ENCODE measurements around the gene ATP8A2.
"Not testable (repeated sequence)": the region's sequence is repeated elsewhere in the genome, so short reads cannot be mapped to it uniquely, and the experiment has no call there.

ATP8A2 gene

DNA sequence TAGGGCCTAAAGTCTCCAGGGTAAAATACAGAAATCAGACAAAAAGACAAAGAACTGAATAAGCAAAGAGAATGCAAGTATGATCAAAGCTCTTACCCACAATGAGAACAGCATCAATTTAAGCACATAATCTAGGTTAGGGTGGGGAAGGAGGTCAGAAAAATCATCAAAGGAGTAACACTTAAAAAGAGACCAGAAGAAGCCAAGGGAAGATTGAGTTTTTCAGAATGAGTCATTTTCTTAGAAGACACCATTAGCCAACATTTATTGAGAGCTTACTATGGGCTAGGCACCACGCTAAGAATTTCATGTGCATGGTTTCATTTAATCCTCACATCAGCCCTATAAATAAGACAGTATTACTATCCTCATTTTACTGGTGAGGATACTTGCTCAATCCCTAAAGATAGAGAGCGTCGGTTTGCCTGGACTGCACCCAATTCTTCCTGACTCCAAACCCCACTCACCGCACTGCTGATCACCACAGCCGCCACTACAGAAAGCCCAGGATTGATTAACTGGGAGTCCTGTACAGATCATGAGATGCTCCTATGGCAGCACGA, 681.7 kb downstream of the ATP8A2 start:
- DNase-seq, result no peak

DNA sequence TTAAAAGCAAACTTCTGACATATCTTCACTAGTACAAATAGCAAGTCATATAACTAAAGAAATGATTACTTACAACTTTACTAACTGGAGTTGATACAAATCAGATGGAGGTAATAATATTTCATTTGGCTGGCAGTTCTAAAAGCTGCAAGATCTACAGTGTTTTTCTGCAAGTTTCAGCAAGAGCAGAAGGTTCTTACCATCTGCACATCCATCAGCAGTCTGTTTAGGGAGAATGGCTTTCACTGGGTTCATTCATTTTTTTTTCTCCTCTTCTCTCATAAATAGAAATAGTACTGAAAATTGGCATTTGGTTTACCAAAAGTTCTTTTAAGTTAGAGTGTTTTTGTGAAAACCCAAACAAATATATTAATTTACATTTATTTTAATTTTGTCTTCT, 683.1 kb downstream of the ATP8A2 start:
- no peak for DNase-seq

DNA sequence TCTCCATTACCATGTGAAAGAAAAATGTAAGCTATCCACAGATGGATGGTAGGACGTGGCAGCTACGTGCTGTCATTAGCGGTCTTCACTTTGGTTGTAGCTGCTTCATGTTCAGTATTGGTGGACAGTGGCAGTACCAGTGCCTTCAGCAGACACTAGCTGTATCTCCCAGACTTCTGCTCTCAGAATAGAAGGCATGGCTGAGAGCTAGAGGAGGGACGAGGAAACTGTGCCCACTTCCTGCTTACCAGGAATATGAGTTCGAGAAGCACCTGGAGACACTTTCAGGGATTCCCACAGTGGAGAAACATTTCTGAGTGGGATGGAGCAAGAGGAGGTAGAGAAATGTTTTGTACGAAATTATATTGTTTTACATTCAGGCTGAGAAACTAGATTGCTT, 686.9 kb downstream of the ATP8A2 start:
- DNase-seq, result no peak

DNA sequence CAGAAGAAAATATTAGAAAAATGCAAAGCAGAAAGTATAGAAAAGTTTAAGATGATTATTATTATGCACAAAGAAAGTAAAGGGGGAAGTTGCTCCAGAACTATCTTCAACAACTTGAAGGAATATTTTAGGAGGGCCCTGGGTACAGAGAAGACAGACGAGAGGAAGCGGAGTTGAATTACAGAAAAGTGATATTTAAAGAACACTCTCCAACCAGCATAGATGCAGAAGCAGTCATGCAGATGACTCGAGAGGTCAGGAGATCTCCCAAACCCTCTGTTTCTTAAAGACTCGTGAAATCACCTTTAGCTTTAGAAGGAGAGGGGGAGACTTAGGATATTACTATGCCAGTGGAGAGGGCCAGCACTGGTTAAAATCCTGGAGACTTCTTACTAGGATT, 688.6 kb downstream of the ATP8A2 start:
- no peak for DNase-seq

DNA sequence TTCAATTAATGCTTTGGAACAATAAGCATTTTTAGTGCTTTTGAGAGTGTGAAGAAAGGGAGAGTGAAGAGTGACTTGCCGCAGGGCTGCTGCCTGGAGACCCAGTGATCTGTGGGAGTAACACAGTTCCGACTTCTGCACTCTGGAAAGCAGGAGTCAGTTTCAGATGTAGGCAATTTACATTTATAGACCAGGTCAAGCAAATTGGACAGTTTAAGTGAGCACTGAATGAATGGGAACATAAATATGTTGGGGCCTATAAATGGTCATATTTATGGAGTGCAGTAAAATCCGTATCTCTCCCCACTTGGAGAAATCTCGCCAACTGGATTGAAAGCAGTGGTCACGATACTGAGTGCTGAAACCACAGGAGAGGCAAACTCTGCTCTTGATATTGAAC, 689.5 kb downstream of the ATP8A2 start:
- DNase-seq, result no peak

DNA sequence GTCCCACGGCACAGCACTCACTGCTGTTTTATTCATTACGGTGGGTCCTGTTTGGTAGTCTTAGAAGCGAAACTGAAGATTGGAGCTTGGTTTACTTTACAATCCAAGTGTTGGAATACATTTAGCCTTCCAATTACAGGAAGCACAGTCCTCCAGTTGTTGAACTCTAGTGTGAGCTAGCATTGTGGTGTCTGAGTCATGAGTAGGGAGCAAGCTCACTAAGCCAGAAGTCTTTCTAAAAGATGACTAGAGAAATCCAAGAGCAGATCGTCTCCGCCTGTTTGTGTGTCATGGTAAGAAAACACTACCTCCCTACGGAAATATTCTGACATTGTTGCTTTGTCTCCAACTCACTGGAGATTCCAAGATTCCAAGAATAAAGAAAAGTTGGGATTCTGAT, 690.2 kb downstream of the ATP8A2 start:
- DNase-seq, result no peak

DNA sequence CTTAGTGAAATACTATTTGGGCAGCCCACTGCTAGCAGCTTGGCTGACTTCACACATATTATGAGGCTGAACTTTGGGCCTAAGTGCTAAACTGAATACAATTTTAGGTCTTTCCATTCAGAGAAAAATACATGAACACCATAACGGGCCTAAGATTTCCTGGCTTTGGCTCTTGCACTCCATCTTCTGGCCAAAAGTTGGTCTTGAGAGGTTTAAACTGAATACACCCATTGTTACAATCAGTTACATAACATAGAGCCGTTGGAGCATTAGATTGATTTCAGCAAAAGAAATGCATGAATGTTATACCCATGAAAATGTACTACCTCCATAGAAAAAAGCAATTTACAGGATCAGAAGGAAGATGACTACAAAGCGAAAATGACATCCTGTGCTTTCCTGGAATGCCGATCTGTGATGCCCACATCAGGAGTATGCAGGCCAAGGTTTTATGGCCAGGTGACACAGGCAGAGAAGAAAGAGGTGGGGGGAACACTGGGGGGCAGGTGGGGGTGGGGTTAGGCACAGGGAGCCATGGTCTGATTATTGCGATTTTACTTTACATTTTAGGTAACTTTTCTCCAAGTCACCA, 691.2 kb downstream of the ATP8A2 start:
- DNase-seq, result peak; percentile 2 to 48

DNA sequence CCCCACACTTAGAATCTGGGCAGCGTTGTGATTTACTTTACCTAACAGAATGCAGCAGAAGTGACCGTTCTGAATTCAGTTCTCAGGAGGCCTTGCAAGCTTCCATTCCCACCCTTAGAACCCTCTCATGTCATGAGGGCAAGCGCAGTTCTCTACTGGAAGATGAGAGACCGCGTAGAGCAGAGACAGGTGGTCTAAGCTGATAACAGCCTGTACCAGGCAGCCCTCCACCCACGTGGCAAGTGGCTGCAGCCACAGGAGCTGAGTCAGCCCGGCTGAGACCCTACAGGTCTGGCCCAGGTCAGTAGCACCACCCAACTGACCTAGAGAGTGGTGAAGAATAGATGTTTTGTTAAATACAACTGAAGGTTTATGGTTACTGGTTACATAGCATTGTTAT, 694.7 kb downstream of the ATP8A2 start:
- DNase-seq, result not testable (repeated sequence)

DNA sequence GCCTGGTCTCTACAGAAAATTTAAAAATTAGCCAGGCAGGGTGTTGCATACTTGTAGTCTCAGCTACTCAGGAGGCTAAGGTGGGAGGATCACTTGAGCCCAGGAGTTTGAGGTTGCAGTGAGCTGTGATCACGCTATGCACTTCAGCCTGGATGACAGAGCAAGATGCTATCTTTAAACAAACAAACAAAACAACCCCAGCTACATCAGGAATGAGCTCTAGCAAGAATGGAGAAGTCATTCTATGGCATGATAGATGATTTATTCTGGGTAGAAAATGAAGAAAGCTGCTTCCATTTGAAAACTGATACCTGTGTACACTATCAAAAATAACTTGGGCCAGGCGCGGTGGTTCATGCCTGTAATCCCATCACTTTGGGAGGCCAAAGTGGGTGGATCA, 695.8 kb downstream of the ATP8A2 start:
- no peak for DNase-seq

DNA sequence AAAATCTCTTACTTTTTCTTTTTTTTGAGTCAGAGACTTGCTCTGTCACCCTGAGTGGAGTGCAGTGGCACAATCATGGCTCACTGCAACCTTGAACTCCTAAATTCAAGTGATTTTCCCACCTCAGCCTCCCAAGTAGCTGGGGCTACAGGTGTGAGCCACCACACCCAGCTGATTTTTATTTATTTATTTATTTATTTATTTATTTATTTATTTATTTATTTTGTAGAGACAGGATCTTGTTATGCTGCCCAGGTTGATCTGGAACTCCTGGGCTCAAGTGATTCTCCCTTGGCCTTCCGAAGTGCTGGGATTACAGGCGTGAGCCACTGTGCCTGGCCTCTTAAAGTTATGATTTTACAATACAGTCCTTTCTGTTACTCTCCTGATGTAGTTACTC, 696.6 kb downstream of the ATP8A2 start:
- not testable (repeated sequence) for DNase-seq

DNA sequence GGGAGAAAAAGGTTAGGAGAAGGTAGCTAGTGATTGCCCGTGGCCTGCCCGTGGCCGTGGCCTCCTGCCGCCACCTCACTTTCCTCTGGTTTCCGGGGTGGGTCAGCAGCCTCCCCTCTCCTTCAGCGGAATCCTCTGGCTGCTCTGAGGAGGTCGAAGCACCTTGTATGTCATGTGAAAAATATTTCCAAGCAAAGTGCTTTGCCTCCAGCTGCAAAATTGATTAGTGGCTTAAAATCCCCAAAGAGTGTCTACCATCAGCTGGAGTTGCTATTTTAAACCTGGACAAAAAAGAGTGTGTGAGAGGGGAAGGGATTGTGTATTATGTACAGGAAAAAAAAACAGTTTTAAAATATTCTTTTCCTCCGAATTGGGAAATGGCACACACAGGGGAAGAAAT, 697.9 kb downstream of the ATP8A2 start:
- DNase-seq, result not testable (repeated sequence)

DNA sequence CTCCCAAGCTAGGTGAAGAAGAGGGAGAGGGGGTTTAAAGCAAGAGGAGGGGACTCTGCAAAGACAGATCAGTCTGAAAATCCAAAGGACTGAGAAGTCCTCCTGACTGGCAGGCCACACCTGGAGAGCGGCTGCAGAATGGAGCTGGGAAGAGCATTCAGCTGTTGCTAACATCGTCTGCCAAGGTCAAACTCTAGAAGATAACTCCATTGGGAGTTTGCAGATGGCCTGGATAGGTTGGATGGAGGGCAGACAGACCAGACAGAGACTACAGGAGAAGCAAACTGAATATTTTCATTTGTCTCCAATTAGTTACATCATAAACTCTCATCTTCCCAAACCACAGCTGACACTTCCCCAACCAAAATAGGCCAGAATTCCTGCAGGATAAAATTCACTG, 699.9 kb downstream of the ATP8A2 start:
- DNase-seq, result no peak

DNA sequence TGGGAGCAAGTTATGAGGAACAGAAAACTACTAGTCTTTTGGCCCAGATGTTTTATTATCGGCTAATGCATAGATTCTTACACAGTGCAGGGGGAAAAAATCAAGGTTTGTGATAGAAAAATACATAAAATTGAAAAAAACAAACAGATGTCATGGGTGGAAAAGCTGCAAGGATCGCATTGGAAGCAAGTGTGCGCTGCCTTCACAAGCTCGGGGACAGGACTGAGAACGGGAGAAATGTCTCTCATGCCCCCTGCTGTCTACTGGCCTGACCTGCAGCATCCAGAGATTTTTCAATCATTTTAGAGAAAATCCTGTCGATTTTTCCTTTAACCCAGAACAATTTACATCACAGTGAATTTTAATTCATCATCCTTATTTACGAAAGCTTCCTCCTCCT, 700.6 kb downstream of the ATP8A2 start:
- not testable (repeated sequence) for DNase-seq

DNA sequence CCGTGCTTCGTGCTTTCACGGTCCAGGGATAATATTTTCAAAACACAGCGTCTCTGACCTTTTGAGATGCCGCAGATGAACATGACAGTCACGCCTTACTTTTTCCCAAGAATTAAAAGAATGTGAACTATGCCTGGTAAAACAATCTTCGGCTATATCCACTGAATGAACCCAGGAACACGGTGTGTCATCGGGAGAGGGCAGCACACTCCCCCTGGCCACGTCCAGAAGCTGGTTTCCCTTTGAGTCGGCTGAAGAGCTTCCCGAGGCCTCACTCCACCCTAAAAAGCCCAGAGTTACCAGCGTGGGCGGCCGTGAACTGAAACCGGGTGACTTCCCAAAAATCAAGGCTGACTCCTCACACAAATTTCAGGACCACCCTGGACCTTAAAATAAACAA, 702.9 kb downstream of the ATP8A2 start:
- DNase-seq, result peak; percentile 8 to 32
